K562 (cell line): Measurements from ENCODE around the gene ADGRE1. TPM values are rescaled to one million over a fixed set of nuclear protein-coding genes. Genes with fewer than 3 reads are reported as not detected.
A peak's percentile ranks its signal among the peaks of the same experiment; 100 is the strongest.

ENCODE experiments used
- ATAC-seq: fragments of 200-7000 bp; cut with Tn5 transposase; 3 replicates; pipeline ENCODE4 v1.9.1; 2020; ENCODE audit warnings: moderate library complexity
- BruUV-seq: library from RNA; stranded (reverse); fragments of 400-500 nt; replicated peaks from 2 replicates; lab custom pipeline; 2021; lab: Mats Ljungman, UMichigan
- CTCF ChIA-PET: fragments of 300-600 bp; formaldehyde crosslinking; extraction: SDS; loops from one replicate; lab custom pipeline; 2021; ENCODE audit warnings: low intra/inter-chr PET ratio; lab: Yijun Ruan, JAX
- POLR2A ChIA-PET: fragments of 300-600, 350-650 bp; sonication (Branson Sonifier 250); formaldehyde crosslinking; extraction: SDS; loops from one replicate; lab custom pipeline; 2021; ENCODE audit warnings: antibody characterized with exemption, inconsistent platforms; lab: Yijun Ruan, JAX
- DNase-seq, 4 experiments: peaks; one replicate each; pipeline versions ENCODE4 v3.0.0 to v3.0.0-alpha.2; 2011 to 2018; ENCODE audit warnings: low spot score in 3 of 4, mixed read lengths in 3 of 4; ENCODE audit errors: extremely low read depth in 1 of 4
- FAIRE-seq: peaks from 2 replicates; lab custom pipeline; 2011; peaks lifted over from hg19 to GRCh38; lab: Jason Lieb, UNC
- H2AFZ ChIP-seq: 2 replicates; pipeline ENCODE4 v1.6.0; 2011; ENCODE audit warnings: low read depth, low read length, control low read depth, inconsistent platforms
- H3K27ac ChIP-seq: fragments of 200-600 bp; 3 replicates; pipeline ENCODE4 v1.8.0; 2011; ENCODE audit warnings: low read depth, mild to moderate bottlenecking, control low read depth, inconsistent platforms, low read length, moderate library complexity, mixed read lengths; ENCODE audit errors: extremely low read depth
- H3K27me3 ChIP-seq, 2 experiments: fragments of 300-600 bp in 1 of 2; 2 replicates in 1 of 2; 3 replicates in 1 of 2; pipeline versions ENCODE4 v1.6.0 to v1.8.0; 2011; ENCODE audit warnings: inconsistent platforms in 2 of 2, low read length in 2 of 2, mild to moderate bottlenecking in 1 of 2, mixed read lengths in 1 of 2, moderate library complexity in 1 of 2; ENCODE audit not compliant: control insufficient read depth in 2 of 2, insufficient read depth in 2 of 2
- H3K36me3 ChIP-seq: fragments of 300-600 bp; 3 replicates; pipeline ENCODE4 v1.8.0; 2011; ENCODE audit warnings: mild to moderate bottlenecking, low read length, inconsistent platforms; ENCODE audit not compliant: control insufficient read depth, insufficient read depth
- H3K4me1 ChIP-seq, 2 experiments: fragments of 200-600 bp in 1 of 2; replicated peaks in 1 of 2; 2 replicates in 1 of 2; 3 replicates in 1 of 2; pipeline versions ENCODE4 v1.5.1 to v1.8.0; 2011; ENCODE audit warnings: inconsistent platforms in 2 of 2, low read length in 2 of 2, mild to moderate bottlenecking in 1 of 2, mixed read lengths in 1 of 2, moderate library complexity in 1 of 2; ENCODE audit not compliant: control insufficient read depth in 2 of 2, insufficient read depth in 2 of 2
- H3K4me2 ChIP-seq: 2 replicates; pipeline ENCODE4 v1.6.1; 2011; ENCODE audit warnings: low read length, control low read depth, inconsistent platforms, mixed read lengths; ENCODE audit not compliant: insufficient read depth
- H3K4me3 ChIP-seq: fragments of 200-600 bp; sonication (generic), shearing (Covaris generic); 2 replicates; pipeline ENCODE4 v1.5.1; 2016; ENCODE audit warnings: control low read depth, inconsistent platforms
- H3K79me2 ChIP-seq: fragments of 200-600 bp; 3 replicates; pipeline ENCODE4 v1.8.0; 2011; ENCODE audit warnings: low read length, inconsistent platforms; ENCODE audit not compliant: control insufficient read depth, insufficient read depth
- H3K9ac ChIP-seq, 2 experiments: 2 replicates each; pipeline versions ENCODE4 v1.6.0 to v1.6.1; 2011; ENCODE audit warnings: low read depth in 2 of 2, low read length in 2 of 2, control low read depth in 1 of 2, inconsistent platforms in 1 of 2, mild to moderate bottlenecking in 1 of 2, mixed read lengths in 1 of 2; ENCODE audit not compliant: insufficient read depth in 1 of 2
- H3K9me1 ChIP-seq: one replicate; pipeline ENCODE4 v1.6.0; 2011; ENCODE audit warnings: inconsistent platforms, mild to moderate bottlenecking, low read length, moderate library complexity; ENCODE audit not compliant: control insufficient read depth, insufficient read depth
- H3K9me3 ChIP-seq: replicated peaks from 2 replicates; pipeline ENCODE4 v1.5.1; 2011; ENCODE audit warnings: low read depth, low read length, inconsistent platforms; ENCODE audit not compliant: control insufficient read depth, insufficient read depth
- H4K20me1 ChIP-seq: replicated peaks from 2 replicates; pipeline ENCODE4 v1.6.1; 2011; ENCODE audit warnings: low read length, inconsistent platforms, mixed read lengths; ENCODE audit not compliant: control insufficient read depth, insufficient read depth
- DACH1 ChIP-seq: fragments of 450-650 bp; IDR thresholded peaks from 2 replicates; pipeline ENCODE4 v1.6.1; 2018; ENCODE audit not compliant: partially characterized antibody
- GTF2A2 ChIP-seq: IDR thresholded peaks from 2 replicates; pipeline ENCODE4 v1.6.1; 2016; ENCODE audit warnings: mild to moderate bottlenecking, missing genetic modification characterization, missing compliant biosample characterization
- HDAC8 ChIP-seq: fragments of 450-650 bp; IDR thresholded peaks from 2 replicates; pipeline ENCODE4 v1.6.1; 2016; ENCODE audit warnings: mild to moderate bottlenecking, missing genetic modification characterization, moderate library complexity, missing compliant biosample characterization
- NFIC ChIP-seq: fragments of 450-650 bp; IDR thresholded peaks from 2 replicates; pipeline ENCODE4 v1.6.1; 2017; ENCODE audit warnings: mild to moderate bottlenecking, inconsistent platforms
- RBM25 ChIP-seq: fragments of 200-400 bp; formaldehyde crosslinking; IDR thresholded peaks from 2 replicates; pipeline ENCODE4 v1.6.1; 2018; ENCODE audit warnings: low read length, low read depth, moderate library complexity; ENCODE audit not compliant: severe bottlenecking
- RFX5 ChIP-seq: IDR thresholded peaks from 2 replicates; pipeline ENCODE4 v1.6.1; 2011; ENCODE audit warnings: low read depth, mild to moderate bottlenecking, improper control_type of control experiment, low read length
- ZNF584 ChIP-seq: fragments of 200-800 bp; sonication (Bioruptor generic); IDR thresholded peaks from 2 replicates; pipeline ENCODE4 v1.6.1; 2016; ENCODE audit warnings: low read depth, mild to moderate bottlenecking, missing genetic modification characterization, missing compliant biosample characterization
- WGBS: fragments of 100-300 bp; shearing (Covaris generic); methylation state at CpG from one replicate; pipeline ENCODE4 v1.1.6; 2016; ENCODE audit warnings: low coverage, mixed read lengths; ENCODE audit not compliant: insufficient coverage; ENCODE audit errors: missing lambda C conversion rate; 5-methylcytosine and 5-hydroxymethylcytosine counted together
- in situ Hi-C: fragments of 300-500 bp; cut with MboI; formaldehyde crosslinking; loops from 4 replicates; pipeline ENCODE4 v1.15.0; 2018; ENCODE audit warnings: inconsistent platforms, mixed read lengths
- intact Hi-C: fragments of 100-400 bp; cut with micrococcal nuclease; formaldehyde crosslinking; loops from 2 replicates; pipeline ENCODE4 v1.14.2; 2022
- polyA plus RNA-seq, 8 experiments: library from polyadenylated mRNA; depleted of rRNA in 4 of 8; stranded (reverse) in 5 of 8; unstranded in 3 of 8; fragments of >200 nt; fragmentation: Nextera tagmentation in 2 of 8; fragmentation: Illumina TruSeq in 1 of 8; extraction: Ambion mirVana in 2 of 8; extraction: Trizol in 1 of 8; gene quantifications; 2 replicates each; pipeline versions ENCODE4 v1.2.1 to v1.2.3, GENCODE V29; 2011 to 2014; ENCODE audit warnings: inconsistent platforms in 1 of 8, missing spikeins in 1 of 8
- total RNA-seq, 7 experiments: library from RNA; depleted of rRNA in 6 of 7; stranded (reverse); fragments of >200 nt in 6 of 7; fragmentation: Illumina TruSeq in 2 of 7; extraction: Trizol in 2 of 7; gene quantifications; 2 replicates each; pipeline versions ENCODE4 v1.2.1 to v1.2.3, GENCODE V29; 2011 to 2021; ENCODE audit warnings: low replicate concordance in 1 of 7
- TF ChIP-seq, protein P1 (sequence below): fragments of 450-650 bp; conservative IDR thresholded peaks from 2 replicates; pipeline ENCODE4 v1.6.1; 2016; ENCODE audit warnings: missing genetic modification characterization, low read depth, mild to moderate bottlenecking, missing compliant biosample characterization, moderate library complexity
- TF ChIP-seq, protein P2 (sequence below), 2 experiments: fragments of 250-450 bp in 1 of 2; fragments of 450-650 bp in 1 of 2; sonication (Bioruptor Pico) in 1 of 2; IDR thresholded peaks; 2 replicates each; pipeline versions ENCODE4 v1.6.1 to v1.8.0; 2016 to 2021; ENCODE audit warnings: mild to moderate bottlenecking in 2 of 2, moderate library complexity in 2 of 2, missing compliant biosample characterization in 1 of 2, missing genetic modification characterization in 1 of 2
- TF ChIP-seq, protein P3 (sequence below): fragments of 250-450 bp; sonication (Bioruptor Pico); IDR thresholded peaks from 2 replicates; pipeline ENCODE4 v1.8.0; 2022; ENCODE audit warnings: moderate library complexity, mild to moderate bottlenecking, inconsistent platforms

Gene ADGRE1
- total and polyA plus RNA-seq, 9 of the 15 experiments (the other 6 are each of a cell fraction or from before 2014, with no cell fraction given), result 0.09 to 0.49 (median 0.25) TPM; not detected in 1

DNA sequence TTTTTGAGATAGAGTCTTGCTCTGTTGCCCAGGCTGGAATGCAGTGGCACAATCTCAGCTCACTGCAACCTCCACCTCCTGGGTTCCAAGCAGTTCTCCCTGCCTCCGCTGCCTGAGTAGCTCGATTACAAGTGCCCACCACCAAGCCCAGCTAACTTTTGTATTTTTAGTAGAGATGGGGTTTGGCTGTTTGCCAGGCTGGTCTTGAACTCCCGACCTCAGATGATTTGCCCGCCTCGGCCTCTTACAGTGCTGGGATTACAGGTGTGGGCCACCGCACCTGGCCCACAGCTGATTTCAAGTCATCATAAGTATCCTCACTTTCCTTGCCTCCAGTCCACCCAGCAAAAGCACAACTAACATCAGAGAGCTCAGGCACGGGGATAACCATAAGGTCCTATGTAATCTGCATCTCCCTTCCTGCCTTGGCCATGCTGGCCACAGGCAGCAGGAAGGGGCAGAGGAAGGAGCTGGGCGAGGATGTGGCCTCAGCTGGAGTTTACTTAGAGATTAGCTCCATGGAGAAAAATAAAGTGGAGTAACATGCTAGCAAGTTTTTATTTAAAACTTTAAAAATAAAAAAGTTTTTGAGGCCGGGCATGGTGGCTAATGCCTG is 22.9 kb upstream of the ADGRE1 start:
- Histone ChIP-seq H4K20me1 (no peaks in the 10 kb centered on the region), H3K27ac (no peak overlapping the region), H3K4me2 (no peak overlapping the region), H3K27me3 (no peaks in the 10 kb centered on the region; a peak in 1 of 5 replicates), H3K9me1 (no peaks in the 10 kb centered on the region), H3K4me3 (no peak overlapping the region), H3K9ac (no peak overlapping the region), H3K79me2 (no peaks in the 10 kb centered on the region), H3K36me3 (no peaks in the 10 kb centered on the region), H2AFZ (no peak overlapping the region), H3K9me3 (no peaks in the 10 kb centered on the region), H3K4me1 (peaks cover 0 to 17% of the 10 kb centered on the region in 2 experiments; a peak in 3 of 5 replicates)
- no peak for FAIRE-seq
- ATAC-seq, result no peak
- POLR2A ChIA-PET, result interaction anchor here (0.6 to 1.4 kb wide), 3 partner anchors 126 to 369 kb away, joined by 3 to 4 read pairs (median 4); no protein-coding TSS in a partner anchor
- DNase-seq, result no peak
- peak; percentile 71 for TF ChIP-seq NFIC
- TF ChIP-seq RBM25, result no peak
- CTCF ChIA-PET, result interaction anchor here (0.6 to 2.7 kb wide), 6 partner anchors 126 to 816 kb away, joined by 3 to 19 read pairs (median 14); partner anchors contain the start of genes C3, DENND1C, GPR108 and TRIP10
- intact Hi-C loops, result loop anchor here (10.0 kb wide), 2 partner anchors 100 to 820 kb away; partner anchors contain the start of gene SH2D3A
- BruUV-seq, result no TSS peak
- 6% methylated on average over 9 of the region's 9 CpGs for WGBS
- in situ Hi-C loops, result loop anchor here (10.0 kb wide), 1 partner anchor 340 kb away; no protein-coding TSS in a partner anchor

DNA sequence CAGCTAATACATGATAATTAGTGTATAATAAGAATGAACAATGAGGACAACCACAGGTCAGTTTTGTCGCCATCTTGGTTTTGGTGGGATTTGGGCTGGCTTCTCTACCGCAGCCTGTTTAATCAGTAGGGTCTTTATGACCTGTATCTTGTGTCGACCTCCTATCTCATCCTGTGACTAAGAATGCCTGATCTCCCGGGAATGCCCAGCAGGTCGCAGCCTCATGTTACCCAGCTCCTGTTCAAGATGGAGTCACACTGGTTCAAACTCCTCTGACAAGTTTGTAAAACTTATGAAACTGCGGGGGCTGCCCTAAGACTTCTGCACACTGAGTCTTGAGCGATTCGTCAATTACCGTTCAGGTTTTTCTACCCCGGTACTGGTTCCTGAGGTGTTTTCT is 21.5 kb upstream of the ADGRE1 start:
- H3K36me3 ChIP-seq, result no peaks in the 10 kb centered on the region
- no peak overlapping the region for H3K4me2 ChIP-seq
- ChIA-PET POLR2A (no interaction called here), CTCF (no interaction called here)
- no TSS peak for BruUV-seq
- in situ Hi-C loops, result loop anchor here (5.0 to 10.0 kb wide), 3 partner anchors 224 to 739 kb away; no protein-coding TSS in a partner anchor
- intact Hi-C loops, result loop anchor here (10.0 kb wide), 2 partner anchors 101 to 821 kb away; partner anchors contain the start of gene SH2D3A
- H3K9ac ChIP-seq, result no peak overlapping the region
- no peaks in the 10 kb centered on the region for H3K79me2 ChIP-seq
- no peak for ATAC-seq
- WGBS, result 34% methylated on average over 10 of the region's 10 CpGs
- peaks cover 0 to 5% of the 10 kb centered on the region in 2 experiments; a peak in 2 of 5 replicates for H3K27me3 ChIP-seq
- no peak for DNase-seq
- TF ChIP-seq, protein P1, sequence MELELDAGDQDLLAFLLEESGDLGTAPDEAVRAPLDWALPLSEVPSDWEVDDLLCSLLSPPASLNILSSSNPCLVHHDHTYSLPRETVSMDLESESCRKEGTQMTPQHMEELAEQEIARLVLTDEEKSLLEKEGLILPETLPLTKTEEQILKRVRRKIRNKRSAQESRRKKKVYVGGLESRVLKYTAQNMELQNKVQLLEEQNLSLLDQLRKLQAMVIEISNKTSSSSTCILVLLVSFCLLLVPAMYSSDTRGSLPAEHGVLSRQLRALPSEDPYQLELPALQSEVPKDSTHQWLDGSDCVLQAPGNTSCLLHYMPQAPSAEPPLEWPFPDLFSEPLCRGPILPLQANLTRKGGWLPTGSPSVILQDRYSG (tag), result 0 out of 2 replicates have a peak, but pooled peaks have one; percentile 60
- TF ChIP-seq GTF2A2 (tag) (0 out of 2 replicates have a peak, but pooled peaks have one; percentile 23), ZNF584 (no peak), HDAC8 (tag) (0 out of 2 replicates have a peak, but pooled peaks have one; percentile 45), RFX5 (no peak), DACH1 (no peak)
- TF ChIP-seq, protein P2, sequence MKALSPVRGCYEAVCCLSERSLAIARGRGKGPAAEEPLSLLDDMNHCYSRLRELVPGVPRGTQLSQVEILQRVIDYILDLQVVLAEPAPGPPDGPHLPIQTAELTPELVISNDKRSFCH (CRISPR knock-in tag; IDR thresholded peaks at IDR 0.05), result no peak
- TF ChIP-seq, protein P2 (tag; IDR thresholded peaks at IDR 0.05), result 0 out of 2 replicates have a peak, but pooled peaks have one; percentile 30
- TF ChIP-seq, protein P3, sequence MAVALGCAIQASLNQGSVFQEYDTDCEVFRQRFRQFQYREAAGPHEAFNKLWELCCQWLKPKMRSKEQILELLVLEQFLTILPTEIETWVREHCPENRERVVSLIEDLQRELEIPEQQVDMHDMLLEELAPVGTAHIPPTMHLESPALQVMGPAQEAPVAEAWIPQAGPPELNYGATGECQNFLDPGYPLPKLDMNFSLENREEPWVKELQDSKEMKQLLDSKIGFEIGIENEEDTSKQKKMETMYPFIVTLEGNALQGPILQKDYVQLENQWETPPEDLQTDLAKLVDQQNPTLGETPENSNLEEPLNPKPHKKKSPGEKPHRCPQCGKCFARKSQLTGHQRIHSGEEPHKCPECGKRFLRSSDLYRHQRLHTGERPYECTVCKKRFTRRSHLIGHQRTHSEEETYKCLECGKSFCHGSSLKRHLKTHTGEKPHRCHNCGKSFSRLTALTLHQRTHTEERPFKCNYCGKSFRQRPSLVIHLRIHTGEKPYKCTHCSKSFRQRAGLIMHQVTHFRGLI (CRISPR knock-in tag), result peak; percentile 82
- H2AFZ ChIP-seq, result peak overlapping the region; percentile 34; the same call in 1 of the 2 replicates
- H3K9me3 ChIP-seq, result no peaks in the 10 kb centered on the region
- no peak for FAIRE-seq
- no peaks in the 10 kb centered on the region for H3K9me1 ChIP-seq
- H3K4me3 ChIP-seq, result no peak overlapping the region
- peaks cover 0 to 15% of the 10 kb centered on the region in 2 experiments; a peak in 3 of 5 replicates for H3K4me1 ChIP-seq
- no peaks in the 10 kb centered on the region for H4K20me1 ChIP-seq
- no peak overlapping the region for H3K27ac ChIP-seq
